GM12873 (cell line): Measurements from ENCODE around the gene ADCY7.

ENCODE experiments used
- CTCF ChIP-seq: IDR thresholded peaks from 2 replicates; pipeline ENCODE4 v1.5.1; 2012; ENCODE audit warnings: low read depth, mild to moderate bottlenecking, moderate library complexity, low read length, control low read depth; ENCODE audit not compliant: insufficient read depth; ENCODE audit errors: missing control alignments

Gene ADCY7

GRCh38 chr16:50259334-50260205 is 6.8 kb upstream of the ADCY7 start:
- TF ChIP-seq CTCF: no peak

GRCh38 chr16:50260206-50261159 is 5.9 kb upstream of the ADCY7 start:
- no peak for TF ChIP-seq CTCF

GRCh38 chr16:50261160-50261706 is 5.1 kb upstream of the ADCY7 start:
- no peak for TF ChIP-seq CTCF

- no peak for TF ChIP-seq CTCF
Measured at GRCh38 chr16:50261707-50262235, 4.6 kb upstream of the ADCY7 start.

- no peak for TF ChIP-seq CTCF
Measured at GRCh38 chr16:50263060-50263909, 3.1 kb upstream of the ADCY7 start.

- no peak for TF ChIP-seq CTCF
Measured at GRCh38 chr16:50263940-50264929, 2.1 kb upstream of the ADCY7 start.
